ENCODE measurements around the gene LIMS4. TPM values are rescaled to one million over a fixed set of nuclear protein-coding genes. Genes with fewer than 3 reads are reported as not detected.

LIMS4 gene
- total RNA-seq, 6 experiments from 2014 or later: 0.24 to 2.1 (median 1.2) TPM

Other genes with a start within 250 kb of the LIMS4 start
- 10 to 100 TPM in 5 of 6 experiments, 1 to 10 TPM in 1; 7.6 to 21.6 (median 14.4) TPM for gene RGPD6, start 104.4 kb upstream of the LIMS4 start, total RNA-seq (2021; fragmentation: NEBNext Ultra II Directional; extraction: Animal tissue kit (Norgen Biotek cat#: 25700))
- 10 to 100 TPM; 16.6 to 52.3 (median 47.6) TPM for gene BUB1, start 205.2 kb upstream of the LIMS4 start, total RNA-seq (2021; fragmentation: NEBNext Ultra II Directional; extraction: Animal tissue kit (Norgen Biotek cat#: 25700))

Measured in HFFc6 (cell line).